HL-60 (cell line): Measurements from ENCODE around the gene CAMSAP2.

ENCODE experiments used
- DNase-seq, 2 experiments: peaks; one replicate each; pipeline ENCODE4 v3.0.0-alpha.2; 2010 to 2020; ENCODE audit warnings: low read depth in 1 of 2, low spot score in 1 of 2
- H3K27ac ChIP-seq: fragments of 250-450 bp; sonication (Bioruptor Pico); replicated peaks from 2 replicates; pipeline ENCODE4 v1.5.1; 2020; ENCODE audit warnings: mild to moderate bottlenecking, moderate library complexity
- H3K27me3 ChIP-seq: fragments of 250-450 bp; sonication (Bioruptor Pico); 2 replicates; pipeline ENCODE4 v1.5.1; 2021; ENCODE audit warnings: mild to moderate bottlenecking, moderate library complexity; ENCODE audit not compliant: insufficient read depth, poor library complexity, severe bottlenecking
- H3K4me3 ChIP-seq: replicated peaks from 2 replicates; pipeline ENCODE4 v1.5.1; 2011; ENCODE audit warnings: mild to moderate bottlenecking, control low read depth, low read length; ENCODE audit not compliant: insufficient read depth
- CTCF ChIP-seq: IDR thresholded peaks from one replicate; pipeline ENCODE4 v1.5.1; 2011; ENCODE audit warnings: low read length, control low read depth, inconsistent platforms; ENCODE audit not compliant: insufficient read depth
- GABPA ChIP-seq: IDR thresholded peaks from 2 replicates; pipeline ENCODE4 v1.6.1; 2012; ENCODE audit warnings: low read depth
- POLR2AphosphoS5 ChIP-seq: IDR thresholded peaks from 2 replicates; pipeline ENCODE4 v1.6.1; 2012; ENCODE audit warnings: low read depth
- REST ChIP-seq: IDR thresholded peaks from 2 replicates; pipeline ENCODE4 v1.6.1; 2012; ENCODE audit warnings: low read depth; ENCODE audit not compliant: insufficient replicate concordance
- SPI1 ChIP-seq: IDR thresholded peaks from 2 replicates; pipeline ENCODE4 v1.6.1; 2012; ENCODE audit warnings: low read depth, mild to moderate bottlenecking, borderline replicate concordance

Gene CAMSAP2

GRCh38 chr1:200819726-200820125 is 81.0 kb downstream of the CAMSAP2 start:
- no peak for DNase-seq
- no peak overlapping the region for H3K4me3 ChIP-seq
- H3K27ac ChIP-seq: no peak overlapping the region
- H3K27me3 ChIP-seq: no peaks in the 10 kb centered on the region
- no peak for TF ChIP-seq POLR2AphosphoS5
- TF ChIP-seq CTCF: no peak
- TF ChIP-seq REST: no peak
- no peak for TF ChIP-seq SPI1

- TF ChIP-seq GABPA: no peak
- no peak for TF ChIP-seq REST
- no peak for TF ChIP-seq POLR2AphosphoS5
- Histone ChIP-seq H3K27me3 (no peaks in the 10 kb centered on the region), H3K27ac (no peak overlapping the region), H3K4me3 (no peak overlapping the region)
- DNase-seq: no peak
Measured at GRCh38 chr1:200831091-200831490, 92.4 kb downstream of the CAMSAP2 start.

- TF ChIP-seq POLR2AphosphoS5: no peak
- no peak for TF ChIP-seq REST
- TF ChIP-seq GABPA: no peak
- TF ChIP-seq CTCF: no peak
- TF ChIP-seq SPI1: no peak
- Histone ChIP-seq H3K4me3 (no peak overlapping the region), H3K27me3 (no peaks in the 10 kb centered on the region), H3K27ac (no peak overlapping the region)
- DNase-seq: no peak
Measured at GRCh38 chr1:200834383-200834782, 95.7 kb downstream of the CAMSAP2 start.

GRCh38 chr1:200836213-200836612 is 97.5 kb downstream of the CAMSAP2 start:
- TF ChIP-seq REST (no peak), POLR2AphosphoS5 (no peak), SPI1 (no peak), CTCF (no peak), GABPA (no peak)
- no peak overlapping the region for H3K4me3 ChIP-seq

More at GRCh38 chr1:200836213-200836612, 97.5 kb downstream of the CAMSAP2 start:
- Histone ChIP-seq H3K27me3 (no peaks in the 10 kb centered on the region), H3K27ac (no peak overlapping the region)
- DNase-seq: no peak
